GM12801 (cell line): Measurements from ENCODE around the gene ACOT13.

Experiments used
- TF ChIP-seq, protein P1 (sequence below): IDR thresholded peaks from one replicate; pipeline ENCODE4 v1.5.1; 2011; ENCODE audit warnings: control low read depth; ENCODE audit not compliant: insufficient read length; ENCODE audit errors: extremely low read depth

The ACOT13 gene

GRCh38 chr6:24692415-24692814, 25.5 kb downstream of the ACOT13 start:
- TF ChIP-seq, protein P1, sequence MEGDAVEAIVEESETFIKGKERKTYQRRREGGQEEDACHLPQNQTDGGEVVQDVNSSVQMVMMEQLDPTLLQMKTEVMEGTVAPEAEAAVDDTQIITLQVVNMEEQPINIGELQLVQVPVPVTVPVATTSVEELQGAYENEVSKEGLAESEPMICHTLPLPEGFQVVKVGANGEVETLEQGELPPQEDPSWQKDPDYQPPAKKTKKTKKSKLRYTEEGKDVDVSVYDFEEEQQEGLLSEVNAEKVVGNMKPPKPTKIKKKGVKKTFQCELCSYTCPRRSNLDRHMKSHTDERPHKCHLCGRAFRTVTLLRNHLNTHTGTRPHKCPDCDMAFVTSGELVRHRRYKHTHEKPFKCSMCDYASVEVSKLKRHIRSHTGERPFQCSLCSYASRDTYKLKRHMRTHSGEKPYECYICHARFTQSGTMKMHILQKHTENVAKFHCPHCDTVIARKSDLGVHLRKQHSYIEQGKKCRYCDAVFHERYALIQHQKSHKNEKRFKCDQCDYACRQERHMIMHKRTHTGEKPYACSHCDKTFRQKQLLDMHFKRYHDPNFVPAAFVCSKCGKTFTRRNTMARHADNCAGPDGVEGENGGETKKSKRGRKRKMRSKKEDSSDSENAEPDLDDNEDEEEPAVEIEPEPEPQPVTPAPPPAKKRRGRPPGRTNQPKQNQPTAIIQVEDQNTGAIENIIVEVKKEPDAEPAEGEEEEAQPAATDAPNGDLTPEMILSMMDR = no peak

DNA sequence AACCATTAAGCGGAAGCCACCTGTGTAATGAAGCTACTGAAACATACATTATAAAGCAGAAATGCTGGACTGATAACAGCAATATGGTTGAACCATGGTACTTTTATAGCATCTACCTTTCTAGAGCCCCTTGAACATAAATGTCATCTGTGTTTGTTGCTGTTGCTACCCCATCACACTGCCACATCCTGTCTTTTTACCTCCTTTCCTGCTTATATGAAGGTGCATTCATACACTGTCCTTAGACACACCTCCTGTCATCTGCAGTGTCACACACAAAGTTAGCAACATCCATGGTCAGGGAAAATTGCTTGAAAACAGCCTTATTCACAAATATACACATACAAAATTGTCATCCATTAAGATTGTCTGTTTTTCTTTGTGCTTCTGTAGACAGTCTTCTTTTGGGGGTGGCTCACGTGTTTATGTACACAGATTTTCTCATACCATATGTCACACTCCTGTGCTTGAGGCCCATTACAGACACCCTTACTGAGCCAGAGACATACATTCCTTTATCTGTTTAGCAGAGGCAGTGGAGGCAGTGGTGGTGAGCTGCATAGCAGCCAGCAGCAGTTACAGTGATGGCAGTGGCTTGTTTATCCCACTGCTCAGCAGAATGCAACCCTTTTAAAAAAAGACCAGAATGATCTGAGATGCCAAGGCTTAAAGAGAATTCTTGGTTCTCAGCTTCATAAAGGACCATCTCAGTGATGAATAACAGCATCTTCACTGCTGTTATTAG, 26.1 kb downstream of the ACOT13 start:
- TF ChIP-seq, protein P1 = no peak

- TF ChIP-seq, protein P1 = no peak
Observed at GRCh38 chr6:24694198-24694597, 27.3 kb downstream of the ACOT13 start.

- TF ChIP-seq, protein P1 = no peak
Observed at GRCh38 chr6:24696097-24696496, 29.2 kb downstream of the ACOT13 start.

- TF ChIP-seq, protein P1 = no peak
Observed at GRCh38 chr6:24699521-24700359, 32.9 kb downstream of the ACOT13 start.

GRCh38 chr6:24702720-24703282, 35.9 kb downstream of the ACOT13 start:
- TF ChIP-seq, protein P1 = no peak

- TF ChIP-seq, protein P1 = no peak
Observed at GRCh38 chr6:24704468-24704867, 37.6 kb downstream of the ACOT13 start.
